Karpas-422 (cell line): ENCODE results near the gene PTPRM. TPM values are rescaled to one million over a fixed set of nuclear protein-coding genes. Genes with fewer than 3 reads are reported as not detected.

ENCODE experiments used
- DNase-seq: peaks from one replicate; pipeline ENCODE4 v3.0.0-alpha.2; 2015
- H2AFZ ChIP-seq: fragments of 200-600 bp; sonication (generic); 2 replicates; pipeline ENCODE4 v1.6.1; 2014; ENCODE audit warnings: antibody characterized with exemption, low read length, mixed read lengths
- H3K27ac ChIP-seq: fragments of 200-600 bp; sonication (generic); 2 replicates; pipeline ENCODE4 v1.5.1; 2014; ENCODE audit warnings: mild to moderate bottlenecking, low read length, moderate library complexity
- H3K27me3 ChIP-seq: fragments of 200-600 bp; sonication (generic); 2 replicates; pipeline ENCODE4 v1.6.1; 2014; ENCODE audit warnings: low read length, mixed read lengths
- H3K36me3 ChIP-seq: fragments of 200-600 bp; sonication (generic); 2 replicates; pipeline ENCODE4 v1.6.1; 2014; ENCODE audit warnings: low read length, mixed read lengths; ENCODE audit not compliant: insufficient read depth
- H3K4me1 ChIP-seq: fragments of 200-600 bp; sonication (generic); 2 replicates; pipeline ENCODE4 v1.6.1; 2014; ENCODE audit warnings: mild to moderate bottlenecking, low read length, mixed read lengths
- H3K4me2 ChIP-seq: fragments of 200-600 bp; sonication (generic); 2 replicates; pipeline ENCODE4 v1.6.1; 2014; ENCODE audit warnings: low read length, low read depth, mild to moderate bottlenecking; ENCODE audit not compliant: poor library complexity, severe bottlenecking
- H3K4me3 ChIP-seq: fragments of 200-600 bp; sonication (generic); 2 replicates; pipeline ENCODE4 v1.5.1; 2014; ENCODE audit warnings: mild to moderate bottlenecking, antibody characterized with exemption, low read length, mixed read lengths
- H3K79me2 ChIP-seq: fragments of 200-600 bp; sonication (generic); 2 replicates; pipeline ENCODE4 v1.6.1; 2014; ENCODE audit warnings: mild to moderate bottlenecking, low read length, mixed read lengths
- H3K9ac ChIP-seq: fragments of 200-600 bp; sonication (generic); 2 replicates; pipeline ENCODE4 v1.6.0; 2014; ENCODE audit warnings: low read length
- H3K9me2 ChIP-seq: fragments of 200-600 bp; sonication (generic), shearing (Covaris generic); replicated peaks from 2 replicates; pipeline ENCODE4 v1.6.0; 2014; ENCODE audit warnings: mild to moderate bottlenecking, low read length, moderate library complexity; ENCODE audit not compliant: insufficient read depth
- H3K9me3 ChIP-seq: fragments of 300-700, 200-600 bp; sonication (generic); 2 replicates; pipeline ENCODE4 v1.6.1; 2014; ENCODE audit warnings: low read length, mixed read lengths
- H4K20me1 ChIP-seq: fragments of 200-600 bp; sonication (generic); 2 replicates; pipeline ENCODE4 v1.6.1; 2014; ENCODE audit warnings: mild to moderate bottlenecking, antibody characterized with exemption, low read length, low read depth; ENCODE audit not compliant: insufficient read depth
- total RNA-seq: library from RNA; depleted of rRNA; stranded (reverse); fragments of >200 nt; shearing (Covaris generic); gene quantifications from 2 replicates; pipeline ENCODE4 v1.2.3, GENCODE V29; 2014; ENCODE audit warnings: low replicate concordance

Gene PTPRM
- total RNA-seq, 1 experiment from 2014 or later = not detected

DNA sequence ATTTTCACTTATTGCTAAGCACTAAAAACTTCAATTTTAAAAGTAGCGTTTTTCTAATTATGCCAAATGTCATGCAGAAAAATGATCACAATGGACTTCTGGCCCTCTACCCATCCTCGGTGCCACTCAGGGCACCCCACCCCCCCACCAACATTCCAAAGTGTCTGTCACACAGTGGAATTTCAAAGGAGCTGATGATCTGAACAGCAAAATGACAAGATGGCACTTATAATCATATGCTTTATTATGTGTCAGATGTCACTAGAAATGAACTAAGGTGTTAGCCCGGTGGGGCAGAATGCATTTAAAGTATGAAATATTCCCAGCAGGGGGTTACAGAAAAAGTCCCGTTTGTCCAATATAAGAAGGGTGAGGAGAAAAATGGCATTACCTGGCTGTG lies 681.5 kb downstream of the PTPRM start:
- Histone ChIP-seq H2AFZ (no peak overlapping the region), H4K20me1 (no peaks in the 10 kb centered on the region), H3K79me2 (no peaks in the 10 kb centered on the region), H3K4me1 (no peaks in the 10 kb centered on the region), H3K4me3 (no peak overlapping the region), H3K9me2 (no peaks in the 10 kb centered on the region), H3K36me3 (no peaks in the 10 kb centered on the region), H3K9me3 (no peaks in the 10 kb centered on the region), H3K27me3 (no peaks in the 10 kb centered on the region), H3K4me2 (no peak overlapping the region), H3K27ac (no peak overlapping the region), H3K9ac (no peak overlapping the region)
- no peak for DNase-seq

DNA sequence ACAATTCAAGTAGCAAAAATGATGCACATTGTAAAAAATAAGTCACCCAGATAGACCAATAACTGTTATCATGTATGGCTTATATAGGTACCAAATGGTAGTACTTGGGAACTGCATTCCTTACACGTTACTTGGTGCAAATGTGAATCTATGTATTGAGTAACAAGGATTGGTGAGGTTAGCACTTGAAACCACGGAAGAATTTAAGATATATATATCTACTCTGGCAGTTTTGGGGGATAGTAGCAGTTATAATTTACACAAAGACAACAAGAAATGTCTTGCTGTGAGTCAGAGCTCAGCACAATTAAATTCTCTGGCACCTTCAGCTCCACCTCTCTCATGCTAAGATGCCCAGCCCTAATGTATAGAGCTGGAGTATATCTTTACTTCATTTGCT lies 682.7 kb downstream of the PTPRM start:
- Histone ChIP-seq H3K4me2 (no peak overlapping the region), H3K27ac (no peak overlapping the region), H3K79me2 (no peaks in the 10 kb centered on the region), H3K27me3 (no peaks in the 10 kb centered on the region), H3K36me3 (no peaks in the 10 kb centered on the region), H3K4me1 (no peaks in the 10 kb centered on the region), H4K20me1 (no peaks in the 10 kb centered on the region), H3K9ac (no peak overlapping the region), H3K4me3 (no peak overlapping the region), H3K9me2 (no peaks in the 10 kb centered on the region), H2AFZ (no peak overlapping the region), H3K9me3 (no peaks in the 10 kb centered on the region)
- no peak for DNase-seq

DNA sequence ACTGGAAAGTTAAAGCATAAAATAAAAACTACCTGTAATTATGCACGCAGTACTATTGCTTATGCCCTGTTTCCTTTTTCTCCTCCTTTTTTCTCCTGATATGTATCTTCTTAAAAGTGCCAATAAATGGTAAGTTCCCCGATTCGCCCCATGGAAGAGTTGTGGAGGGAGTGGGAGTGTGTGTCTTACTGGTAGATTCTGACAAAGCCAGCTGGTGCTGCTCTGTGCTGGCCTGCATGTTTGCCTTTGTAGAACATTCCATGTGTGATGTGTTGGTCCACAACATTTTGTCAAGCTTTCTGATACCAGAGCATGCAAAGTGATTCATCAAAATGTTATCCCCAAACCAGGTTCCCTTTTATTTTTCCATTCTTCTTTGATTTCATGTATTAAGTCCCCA lies 685.3 kb downstream of the PTPRM start:
- Histone ChIP-seq H3K4me3 (no peak overlapping the region), H3K36me3 (no peaks in the 10 kb centered on the region), H3K27ac (no peak overlapping the region), H3K27me3 (no peaks in the 10 kb centered on the region), H3K4me2 (no peak overlapping the region), H2AFZ (no peak overlapping the region), H4K20me1 (no peaks in the 10 kb centered on the region), H3K9ac (no peak overlapping the region), H3K79me2 (no peaks in the 10 kb centered on the region), H3K9me2 (no peaks in the 10 kb centered on the region), H3K4me1 (no peaks in the 10 kb centered on the region), H3K9me3 (no peaks in the 10 kb centered on the region)
- DNase-seq = no peak

DNA sequence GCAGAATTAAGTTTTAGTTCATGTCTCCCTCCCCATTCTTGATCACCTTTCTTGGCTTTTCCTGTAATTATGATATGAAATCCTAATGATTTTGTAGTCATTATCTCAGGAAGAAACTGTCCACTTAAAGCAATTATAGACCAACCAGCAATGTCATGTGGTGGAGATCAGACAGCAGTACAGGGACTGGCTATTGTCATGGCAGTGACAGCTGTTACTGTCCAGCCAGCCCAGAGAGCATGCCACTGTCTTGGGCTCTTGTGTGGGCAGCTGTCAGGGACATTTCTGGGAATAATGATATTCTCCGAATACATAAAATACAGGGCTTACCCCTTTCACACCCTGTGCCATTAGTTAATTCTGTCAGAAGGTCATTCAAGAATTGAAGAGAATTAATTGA lies 686.8 kb downstream of the PTPRM start:
- Histone ChIP-seq H3K4me1 (no peaks in the 10 kb centered on the region), H3K9me3 (no peaks in the 10 kb centered on the region), H3K36me3 (no peaks in the 10 kb centered on the region), H3K27ac (no peak overlapping the region), H3K9ac (no peak overlapping the region), H3K4me3 (no peak overlapping the region), H3K4me2 (no peak overlapping the region), H3K27me3 (no peaks in the 10 kb centered on the region), H3K79me2 (no peaks in the 10 kb centered on the region), H3K9me2 (no peaks in the 10 kb centered on the region), H2AFZ (no peak overlapping the region), H4K20me1 (no peaks in the 10 kb centered on the region)
- no peak for DNase-seq

DNA sequence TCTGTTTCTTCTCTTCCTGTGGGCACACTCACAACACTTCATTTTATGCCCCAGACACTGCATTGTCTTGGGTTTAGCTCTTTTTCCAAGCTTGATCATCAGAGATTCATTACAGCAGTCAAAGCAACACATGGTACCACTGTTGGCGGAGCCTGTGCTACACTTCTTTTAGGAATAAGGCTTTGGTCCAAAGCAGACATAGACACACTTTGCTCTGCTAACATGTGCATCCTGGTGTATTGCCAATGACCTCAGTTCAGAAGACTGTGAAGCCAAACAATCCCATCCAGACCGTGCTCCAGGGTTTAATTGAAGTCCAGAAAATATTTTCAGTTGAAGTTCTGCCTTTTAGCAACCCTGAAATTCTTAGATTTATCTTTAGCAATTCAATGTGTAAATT lies 687.5 kb downstream of the PTPRM start:
- H3K79me2 ChIP-seq = no peaks in the 10 kb centered on the region
- no peaks in the 10 kb centered on the region for H4K20me1 ChIP-seq
- no peaks in the 10 kb centered on the region for H3K9me2 ChIP-seq
- no peaks in the 10 kb centered on the region for H3K36me3 ChIP-seq
- no peaks in the 10 kb centered on the region for H3K4me1 ChIP-seq
- no peaks in the 10 kb centered on the region for H3K9me3 ChIP-seq
- no peak overlapping the region for H3K27ac ChIP-seq
- no peak overlapping the region for H3K4me2 ChIP-seq
- DNase-seq = no peak
- H2AFZ ChIP-seq = no peak overlapping the region
- no peaks in the 10 kb centered on the region for H3K27me3 ChIP-seq
- H3K4me3 ChIP-seq = no peak overlapping the region
- H3K9ac ChIP-seq = no peak overlapping the region

DNA sequence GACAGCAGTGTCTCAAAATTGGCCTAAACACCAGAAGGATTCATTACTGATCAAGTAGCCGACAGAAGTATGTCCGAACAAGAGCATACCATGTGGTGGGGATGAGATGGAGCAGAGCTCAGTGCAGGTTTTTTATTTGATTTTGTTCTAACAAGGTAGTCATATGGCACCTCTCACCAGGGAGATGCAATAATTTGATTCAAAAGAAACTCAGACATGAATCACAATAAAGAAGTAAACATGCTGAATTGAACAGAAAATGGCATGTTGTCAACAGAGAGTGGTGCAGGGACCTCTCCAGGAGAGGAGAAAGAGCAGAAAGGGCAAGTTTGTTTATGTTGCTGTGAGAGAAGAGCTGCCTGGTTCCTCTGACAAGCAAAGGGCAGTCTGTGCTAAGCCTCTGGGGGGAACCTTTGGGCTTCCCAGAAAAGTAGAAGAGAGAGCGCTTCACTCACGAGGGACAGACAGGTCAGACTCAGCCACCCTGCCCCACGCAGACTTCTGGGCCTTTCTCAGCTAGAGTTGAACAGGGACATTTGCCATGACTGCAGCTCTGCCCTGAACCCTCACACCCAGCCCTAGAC lies 690.8 kb downstream of the PTPRM start:
- Histone ChIP-seq H3K9ac (no peak overlapping the region), H3K36me3 (no peaks in the 10 kb centered on the region), H3K9me2 (no peaks in the 10 kb centered on the region), H3K9me3 (no peaks in the 10 kb centered on the region), H3K4me3 (no peak overlapping the region), H3K4me1 (no peaks in the 10 kb centered on the region), H3K27me3 (no peaks in the 10 kb centered on the region), H3K79me2 (no peaks in the 10 kb centered on the region), H2AFZ (no peak overlapping the region), H3K4me2 (no peak overlapping the region), H4K20me1 (no peaks in the 10 kb centered on the region), H3K27ac (no peak overlapping the region)
- DNase-seq = no peak

DNA sequence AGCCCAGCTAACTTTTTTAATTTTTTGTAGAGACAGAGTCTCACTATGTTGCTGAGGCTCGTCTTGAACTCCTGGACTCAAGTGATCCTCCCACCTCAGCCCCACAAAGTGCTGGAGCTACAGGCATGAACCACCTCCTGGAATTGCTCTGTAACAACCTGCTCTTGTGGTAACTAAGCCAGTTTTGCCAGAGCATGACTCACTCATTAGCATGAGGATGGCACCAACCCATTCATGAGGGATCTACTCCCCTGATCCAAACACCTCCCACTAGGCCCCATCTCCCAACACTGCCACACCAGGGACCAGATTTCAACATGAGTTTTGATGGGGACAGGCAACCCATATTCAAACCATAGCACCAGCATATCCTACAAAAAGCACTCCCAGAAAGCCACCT lies 693.2 kb downstream of the PTPRM start:
- no peaks in the 10 kb centered on the region for H3K9me2 ChIP-seq
- H3K79me2 ChIP-seq = no peaks in the 10 kb centered on the region
- no peaks in the 10 kb centered on the region for H3K4me1 ChIP-seq
- DNase-seq = no peak
- H3K4me3 ChIP-seq = no peak overlapping the region
- H3K4me2 ChIP-seq = no peak overlapping the region
- H3K36me3 ChIP-seq = no peaks in the 10 kb centered on the region
- no peak overlapping the region for H3K9ac ChIP-seq
- no peak overlapping the region for H2AFZ ChIP-seq
- H3K27ac ChIP-seq = no peak overlapping the region
- H3K9me3 ChIP-seq = no peaks in the 10 kb centered on the region
- no peaks in the 10 kb centered on the region for H4K20me1 ChIP-seq
- no peaks in the 10 kb centered on the region for H3K27me3 ChIP-seq

DNA sequence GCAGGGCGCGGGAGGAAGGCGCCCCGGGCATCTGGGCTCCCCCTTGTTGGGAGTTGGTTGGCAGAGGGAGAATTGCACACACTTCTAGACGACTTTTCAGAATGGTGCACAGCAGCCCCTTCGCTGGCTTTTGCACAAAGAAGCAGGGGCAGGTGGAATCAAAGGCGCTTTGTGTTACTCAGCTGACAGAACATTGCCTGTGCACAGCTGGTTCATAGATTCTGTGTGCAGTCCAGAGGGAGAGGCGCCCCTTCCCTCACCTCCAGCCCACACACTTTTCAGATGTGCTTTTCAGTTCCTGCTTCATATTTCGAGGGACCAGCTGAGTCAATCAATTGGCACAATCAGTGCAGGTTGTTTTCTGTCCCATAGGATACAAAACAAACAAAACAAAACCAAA lies 693.7 kb downstream of the PTPRM start:
- H3K79me2 ChIP-seq = no peaks in the 10 kb centered on the region
- no peak overlapping the region for H3K9ac ChIP-seq
- no peaks in the 10 kb centered on the region for H3K27me3 ChIP-seq
- no peaks in the 10 kb centered on the region for H3K36me3 ChIP-seq
- H3K4me1 ChIP-seq = no peaks in the 10 kb centered on the region
- DNase-seq = no peak
- H4K20me1 ChIP-seq = no peaks in the 10 kb centered on the region
- no peak overlapping the region for H3K4me3 ChIP-seq
- no peaks in the 10 kb centered on the region for H3K9me3 ChIP-seq
- H3K4me2 ChIP-seq = no peak overlapping the region
- H3K9me2 ChIP-seq = no peaks in the 10 kb centered on the region
- H3K27ac ChIP-seq = no peak overlapping the region
- no peak overlapping the region for H2AFZ ChIP-seq

DNA sequence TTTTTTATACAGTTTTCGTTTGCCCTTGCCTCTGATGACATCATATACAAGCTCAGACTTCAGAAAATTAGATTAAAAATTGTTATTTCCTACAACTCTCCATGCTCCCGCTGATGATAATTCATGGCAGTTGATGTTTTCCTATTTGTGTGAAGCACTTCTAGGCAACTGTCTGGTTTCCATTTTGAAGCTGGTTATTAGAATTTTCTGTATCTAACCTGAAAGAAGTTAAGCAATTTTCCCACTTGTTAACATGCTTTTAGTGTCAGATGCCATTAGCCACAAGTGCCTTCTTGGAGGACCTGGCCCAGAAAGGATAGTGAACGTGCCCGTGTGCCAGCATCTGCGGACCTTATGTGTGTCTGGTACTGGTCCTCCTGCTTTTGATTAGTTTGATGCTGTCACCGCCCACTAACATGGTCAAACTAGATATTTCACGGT lies 694.6 kb downstream of the PTPRM start:
- no peaks in the 10 kb centered on the region for H3K79me2 ChIP-seq
- H3K9me3 ChIP-seq = no peaks in the 10 kb centered on the region
- no peaks in the 10 kb centered on the region for H3K9me2 ChIP-seq
- no peaks in the 10 kb centered on the region for H3K36me3 ChIP-seq
- H3K4me3 ChIP-seq = no peak overlapping the region
- no peaks in the 10 kb centered on the region for H3K27me3 ChIP-seq
- no peaks in the 10 kb centered on the region for H3K4me1 ChIP-seq
- no peak for DNase-seq
- no peak overlapping the region for H3K27ac ChIP-seq
- H2AFZ ChIP-seq = no peak overlapping the region
- H3K9ac ChIP-seq = no peak overlapping the region
- H4K20me1 ChIP-seq = no peaks in the 10 kb centered on the region
- H3K4me2 ChIP-seq = no peak overlapping the region
